SK-N-SH treated with all-trans-retinoic acid at 6 μM for 48 hours (cell line): ENCODE results near the gene FOXQ1.

Source experiments
- ATAC-seq: fragments of 200-7000 bp; cut with Tn5 transposase; 3 replicates; pipeline ENCODE4 v1.9.1; 2020; ENCODE audit warnings: mild to moderate bottlenecking, moderate library complexity
- ARNTL ChIP-seq: fragments of 450-650 bp; formaldehyde crosslinking; IDR thresholded peaks from 2 replicates; pipeline ENCODE4 v1.5.0; 2020; ENCODE audit warnings: low read depth, mild to moderate bottlenecking, moderate library complexity, borderline replicate concordance
- BACH2 ChIP-seq: fragments of 250-450 bp; sonication (Bioruptor Pico); IDR thresholded peaks from 2 replicates; pipeline ENCODE4 v1.9.0; 2021; ENCODE audit warnings: mild to moderate bottlenecking, borderline replicate concordance
- CREB5 ChIP-seq: fragments of 250-450 bp; sonication (Bioruptor Pico); IDR thresholded peaks from 2 replicates; pipeline ENCODE4 v1.5.1; 2020; ENCODE audit warnings: low read depth, mild to moderate bottlenecking, moderate library complexity
- CSDC2 ChIP-seq: fragments of 250-450 bp; sonication (Bioruptor Pico); IDR thresholded peaks from 2 replicates; pipeline ENCODE4 v1.5.0; 2020; ENCODE audit warnings: mild to moderate bottlenecking, moderate library complexity
- CSRNP3 ChIP-seq: fragments of 250-450 bp; sonication (Bioruptor Pico); IDR thresholded peaks from 2 replicates; pipeline ENCODE4 v1.5.1; 2021; ENCODE audit warnings: mild to moderate bottlenecking, moderate library complexity
- ESRRG ChIP-seq: fragments of 250-450 bp; sonication (Bioruptor Pico); IDR thresholded peaks from 2 replicates; pipeline ENCODE4 v1.6.1; 2021; ENCODE audit warnings: mild to moderate bottlenecking
- GLIS3 ChIP-seq: fragments of 250-450 bp; sonication (Bioruptor Pico); IDR thresholded peaks from 2 replicates; pipeline ENCODE4 v1.5.0; 2020; ENCODE audit warnings: mild to moderate bottlenecking, moderate library complexity
- ISL1 ChIP-seq: fragments of 250-450 bp; sonication (Bioruptor Pico); IDR thresholded peaks from 2 replicates; pipeline ENCODE4 v2.1.2; 2022; ENCODE audit warnings: mild to moderate bottlenecking, moderate library complexity
- OSR1 ChIP-seq: fragments of 250-450 bp; sonication (Bioruptor Pico); IDR thresholded peaks from 2 replicates; pipeline ENCODE4 v1.8.0; 2022; ENCODE audit warnings: moderate library complexity, mild to moderate bottlenecking, inconsistent platforms
- PATZ1 ChIP-seq: fragments of 250-450 bp; sonication (Bioruptor Pico); IDR thresholded peaks from 2 replicates; pipeline ENCODE4 v1.8.0; 2020; ENCODE audit warnings: mild to moderate bottlenecking, moderate library complexity, borderline replicate concordance
- POU6F1 ChIP-seq: fragments of 250-450 bp; sonication (Bioruptor Pico); IDR thresholded peaks from 2 replicates; pipeline ENCODE4 v1.8.0; 2021; ENCODE audit warnings: low read depth, mild to moderate bottlenecking, moderate library complexity, borderline replicate concordance
- PPARA ChIP-seq: fragments of 250-450 bp; sonication (Bioruptor Pico); IDR thresholded peaks from 2 replicates; pipeline ENCODE4 v1.5.0; 2020; ENCODE audit warnings: mild to moderate bottlenecking, borderline replicate concordance
- RARB ChIP-seq: fragments of 250-450 bp; sonication (Bioruptor Pico); IDR thresholded peaks from 2 replicates; pipeline ENCODE4 v1.8.0; 2021; ENCODE audit warnings: mild to moderate bottlenecking, moderate library complexity
- SNAI2 ChIP-seq: fragments of 250-450 bp; sonication (Bioruptor Pico); IDR thresholded peaks from 2 replicates; pipeline ENCODE4 v1.5.0; 2020; ENCODE audit warnings: mild to moderate bottlenecking, moderate library complexity
- TCF4 ChIP-seq: fragments of 250-450 bp; sonication (Bioruptor Pico); IDR thresholded peaks from 2 replicates; pipeline ENCODE4 v1.8.0; 2021; ENCODE audit warnings: mild to moderate bottlenecking, moderate library complexity, borderline replicate concordance
- TOX ChIP-seq: fragments of 250-450 bp; sonication (Bioruptor Pico); IDR thresholded peaks from 2 replicates; pipeline ENCODE4 v1.8.0; 2021; ENCODE audit warnings: mild to moderate bottlenecking, moderate library complexity, borderline replicate concordance
- ZC3H10 ChIP-seq: fragments of 250-450 bp; sonication (Bioruptor Pico); IDR thresholded peaks from 2 replicates; pipeline ENCODE4 v1.5.1; 2021; ENCODE audit warnings: mild to moderate bottlenecking, moderate library complexity
- ZFP3 ChIP-seq: fragments of 250-450 bp; sonication (Bioruptor Pico); IDR thresholded peaks from 2 replicates; pipeline ENCODE4 v1.5.0; 2020; ENCODE audit warnings: mild to moderate bottlenecking, moderate library complexity
- ZFP30 ChIP-seq: fragments of 450-650 bp; formaldehyde crosslinking; IDR thresholded peaks from 2 replicates; pipeline ENCODE4 v1.5.0; 2022; ENCODE audit warnings: mild to moderate bottlenecking, moderate library complexity
- ZNF565 ChIP-seq: fragments of 450-650 bp; formaldehyde crosslinking; conservative IDR thresholded peaks from 2 replicates; pipeline ENCODE4 v1.5.0; 2020; ENCODE audit warnings: low read depth, mild to moderate bottlenecking, moderate library complexity
- ZNF70 ChIP-seq: fragments of 450-650 bp; formaldehyde crosslinking; IDR thresholded peaks from 2 replicates; pipeline ENCODE4 v1.5.0; 2020; ENCODE audit warnings: mild to moderate bottlenecking, moderate library complexity
- ZNF8 ChIP-seq: fragments of 450-650 bp; formaldehyde crosslinking; IDR thresholded peaks from 2 replicates; pipeline ENCODE4 v1.5.0; 2020; ENCODE audit warnings: mild to moderate bottlenecking, moderate library complexity

Gene FOXQ1

GRCh38 chr6:1313384-1313766, 1.5 kb downstream of the FOXQ1 start:
- no peak for ATAC-seq
- TF ChIP-seq ZNF8 (CRISPR knock-in tag) (no peak), BACH2 (CRISPR knock-in tag) (no peak), ZNF565 (CRISPR knock-in tag) (no peak), ESRRG (CRISPR knock-in tag) (no peak), GLIS3 (no peak), OSR1 (no peak), CSRNP3 (CRISPR knock-in tag) (no peak), SNAI2 (CRISPR knock-in tag) (no peak), POU6F1 (CRISPR knock-in tag) (no peak), ZFP3 (CRISPR knock-in tag) (no peak), ZC3H10 (no peak), PATZ1 (CRISPR knock-in tag) (no peak), RARB (CRISPR knock-in tag) (no peak)

GRCh38 chr6:1313767-1314503, 2.0 kb downstream of the FOXQ1 start:
- ATAC-seq, result peak; percentile 37; the same call in 2 of the 3 replicates
- TF ChIP-seq PPARA (no peak), TCF4 (CRISPR knock-in tag) (no peak), CSDC2 (CRISPR knock-in tag) (no peak), CSRNP3 (CRISPR knock-in tag) (no peak), ISL1 (CRISPR knock-in tag) (no peak), ARNTL (CRISPR knock-in tag) (no peak), BACH2 (CRISPR knock-in tag) (no peak), ZNF565 (CRISPR knock-in tag) (no peak), SNAI2 (CRISPR knock-in tag) (no peak), ZFP30 (CRISPR knock-in tag) (no peak), ZC3H10 (no peak), ZNF70 (CRISPR knock-in tag) (no peak), TOX (CRISPR knock-in tag) (no peak), RARB (CRISPR knock-in tag) (no peak), POU6F1 (CRISPR knock-in tag) (no peak), PATZ1 (CRISPR knock-in tag) (no peak), ZNF8 (CRISPR knock-in tag) (no peak), GLIS3 (no peak), CREB5 (CRISPR knock-in tag) (no peak), OSR1 (no peak)
